NCI-H2081 treated with DMSO at 0.1 percent for 48 hours (cell line): Measurements from ENCODE around the gene MAPK12.

Source experiments
- DNase-seq: peaks from one replicate; lab custom pipeline; 2025; lab: John Stamatoyannopoulos, UW

Gene MAPK12

DNA sequence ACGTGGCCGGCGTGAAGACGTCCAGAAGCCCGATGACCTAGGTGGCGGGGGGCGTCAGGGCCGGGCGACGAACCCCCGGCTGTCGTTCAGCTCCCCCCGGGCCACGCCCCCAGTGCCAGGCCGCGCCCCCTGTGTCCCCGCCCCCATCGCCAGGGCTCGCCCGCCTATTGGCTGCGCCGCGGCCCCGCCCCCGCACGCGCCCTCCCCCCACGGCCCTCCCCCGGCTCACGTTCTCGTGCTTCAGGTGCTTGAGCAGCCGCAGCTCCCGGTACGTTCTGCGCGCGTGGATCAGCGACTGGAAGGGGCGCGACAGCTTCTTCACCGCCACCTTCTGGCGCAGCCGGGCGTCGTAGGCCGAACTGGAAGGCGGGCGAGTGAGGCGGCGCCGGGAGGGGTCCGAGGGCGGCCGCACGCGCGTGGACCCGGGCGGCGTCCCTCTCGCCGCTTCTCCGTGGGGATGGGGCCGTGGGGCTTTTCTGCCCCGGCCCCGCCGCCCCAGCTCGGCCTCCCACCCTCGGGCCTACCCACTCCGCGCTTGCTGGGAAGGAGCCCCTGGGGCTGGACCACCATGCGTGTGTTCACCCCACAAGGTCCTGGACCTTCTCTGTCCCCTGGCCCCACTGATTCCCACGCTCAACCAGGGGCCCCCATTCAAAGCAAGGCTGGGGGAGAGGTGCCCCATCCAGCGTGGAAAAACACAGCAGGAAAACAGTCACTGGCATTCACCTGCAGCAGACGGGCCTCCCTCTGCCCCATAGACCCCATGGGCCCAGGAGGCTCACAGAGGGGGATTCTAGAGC lies 6.3 kb upstream of the MAPK12 start:
- DNase-seq, result no peak

DNA sequence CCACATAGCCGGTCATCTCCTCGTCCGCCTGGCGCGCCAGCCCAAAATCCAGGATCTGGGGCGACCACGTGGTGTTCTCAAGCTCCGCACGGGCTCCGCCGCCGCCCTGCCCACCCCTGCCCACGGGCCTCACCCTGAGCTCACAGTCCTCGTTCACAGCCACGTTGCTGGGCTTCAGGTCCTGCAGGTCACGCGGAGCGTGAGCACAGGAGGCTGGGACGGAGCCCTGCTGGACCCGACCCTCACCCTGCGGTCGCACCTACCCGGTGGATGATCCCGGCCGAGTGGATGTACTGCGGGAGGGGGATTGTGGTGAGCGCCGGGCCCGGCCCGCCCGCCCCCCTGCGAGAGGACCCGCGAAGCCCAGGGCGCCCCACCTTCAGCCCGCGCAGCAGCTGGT lies 5.5 kb upstream of the MAPK12 start:
- DNase-seq, result no peak

DNA sequence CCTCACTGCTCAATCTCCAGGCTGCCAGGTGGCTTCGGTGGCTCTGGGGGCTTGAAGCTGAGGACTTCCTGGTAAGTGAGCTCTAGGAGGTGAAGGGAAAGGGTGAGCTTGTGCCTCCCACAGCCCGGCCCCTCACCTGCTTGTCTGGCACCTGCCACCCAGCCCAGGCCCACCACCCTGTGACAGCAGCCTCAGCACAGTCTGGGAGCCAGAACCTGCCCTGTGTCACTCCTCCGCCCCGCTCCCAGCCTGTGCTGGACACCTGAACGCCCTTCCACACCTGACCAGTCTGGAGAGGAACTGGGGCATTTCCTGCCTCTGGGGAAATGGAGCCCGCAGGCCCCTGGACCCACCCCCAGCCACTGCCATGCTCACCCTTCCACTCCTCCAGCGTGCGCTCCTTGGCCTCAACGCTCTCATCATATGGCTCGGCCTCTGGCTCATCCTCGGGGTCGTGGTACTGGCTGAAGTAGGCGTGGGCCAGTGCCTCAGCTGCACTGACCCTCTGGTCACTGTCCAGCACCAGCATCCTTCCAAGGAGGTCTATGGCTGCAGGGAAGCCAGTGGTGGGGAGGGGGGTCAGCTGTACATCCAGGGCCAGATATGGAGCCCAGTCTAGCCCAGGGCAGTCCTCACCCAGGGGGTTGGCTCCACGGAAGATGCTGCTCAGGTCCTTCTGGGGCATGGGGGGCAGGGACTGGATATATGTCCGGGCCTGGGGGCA lies 3.6 kb upstream of the MAPK12 start:
- no peak for DNase-seq

DNA sequence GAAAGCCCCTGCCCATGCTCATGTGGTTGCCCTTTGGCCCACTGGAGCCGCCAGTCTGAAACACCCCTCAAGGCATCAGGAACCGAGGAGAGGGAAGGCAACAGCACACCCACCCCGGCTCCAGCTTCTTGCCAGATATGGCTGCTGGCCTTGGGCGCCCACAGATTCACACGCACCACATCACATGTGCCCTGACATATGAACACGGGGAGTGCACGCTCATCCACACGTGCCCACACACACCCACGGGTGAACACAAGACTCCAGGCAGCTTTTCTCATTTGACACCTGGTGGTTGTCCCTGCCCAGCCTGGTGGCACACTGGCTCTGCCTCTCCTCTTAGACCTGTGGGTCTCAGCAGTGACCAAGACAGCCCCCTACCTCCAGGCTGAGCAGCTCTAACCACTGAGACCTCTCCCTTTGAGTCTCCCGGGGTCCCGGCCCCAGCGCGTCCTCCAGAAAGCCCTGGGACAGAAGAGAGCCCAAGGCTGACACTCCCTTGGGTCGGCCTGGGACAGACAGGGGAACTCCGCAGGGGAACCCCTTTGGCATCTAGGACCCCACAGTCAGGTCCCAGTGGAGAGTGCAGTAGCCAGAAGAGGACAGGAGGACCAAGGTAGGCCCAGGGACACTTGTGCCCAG lies 2.7 kb upstream of the MAPK12 start:
- no peak for DNase-seq

DNA sequence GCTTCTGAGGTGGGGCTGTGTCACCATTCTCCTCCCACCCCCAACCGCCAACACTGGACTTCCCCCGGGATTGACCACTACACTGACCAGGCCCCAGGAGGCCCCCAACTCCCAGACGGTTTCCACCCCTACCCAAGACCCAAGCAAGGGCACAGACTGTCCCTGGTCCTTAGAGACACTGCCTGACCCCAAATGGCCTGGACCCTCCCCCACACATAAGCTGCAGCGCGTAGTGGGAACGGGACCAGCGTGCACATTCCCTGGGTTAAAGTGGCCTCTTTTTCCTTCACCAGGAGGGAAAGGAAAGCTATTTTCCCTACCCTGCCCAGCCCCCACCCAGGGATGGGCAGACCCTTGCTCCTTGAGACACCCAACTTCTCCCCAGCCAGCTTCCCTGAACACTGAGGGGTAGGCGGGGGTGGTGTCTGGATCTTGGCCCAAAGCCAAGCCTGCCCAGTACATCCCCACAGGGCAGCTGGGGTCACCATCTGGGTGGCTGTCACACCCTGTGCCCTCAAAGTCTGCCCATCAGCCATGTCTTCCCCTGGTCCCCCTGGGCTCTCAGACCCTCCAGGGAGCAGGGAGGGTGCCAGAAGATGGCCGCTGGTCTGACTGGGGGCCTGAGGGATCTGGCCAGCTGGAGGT lies 1.6 kb upstream of the MAPK12 start:
- DNase-seq, result no peak

DNA sequence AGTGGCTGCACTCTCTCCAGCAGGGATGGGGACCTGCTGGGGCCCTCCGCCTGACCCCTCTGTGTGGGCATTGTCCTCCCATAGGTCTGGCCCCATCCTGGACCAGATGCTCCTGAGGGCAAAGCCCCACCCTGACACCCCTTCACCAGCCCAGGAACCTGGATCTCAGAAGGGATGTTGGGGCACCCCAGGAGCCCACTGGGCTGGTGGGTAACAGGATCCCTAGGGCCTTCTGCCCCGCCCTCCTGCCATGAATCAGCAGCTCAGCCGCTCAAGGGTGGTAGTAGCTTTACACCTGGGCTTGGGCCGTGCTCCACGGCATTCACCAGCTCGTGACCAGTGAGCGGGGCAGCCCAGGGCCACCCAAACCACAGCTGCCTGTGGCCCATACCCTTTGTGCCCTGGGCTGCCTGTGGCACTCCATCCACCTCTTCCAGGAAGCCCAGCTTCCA lies 1.0 kb upstream of the MAPK12 start:
- DNase-seq, result no peak

DNA sequence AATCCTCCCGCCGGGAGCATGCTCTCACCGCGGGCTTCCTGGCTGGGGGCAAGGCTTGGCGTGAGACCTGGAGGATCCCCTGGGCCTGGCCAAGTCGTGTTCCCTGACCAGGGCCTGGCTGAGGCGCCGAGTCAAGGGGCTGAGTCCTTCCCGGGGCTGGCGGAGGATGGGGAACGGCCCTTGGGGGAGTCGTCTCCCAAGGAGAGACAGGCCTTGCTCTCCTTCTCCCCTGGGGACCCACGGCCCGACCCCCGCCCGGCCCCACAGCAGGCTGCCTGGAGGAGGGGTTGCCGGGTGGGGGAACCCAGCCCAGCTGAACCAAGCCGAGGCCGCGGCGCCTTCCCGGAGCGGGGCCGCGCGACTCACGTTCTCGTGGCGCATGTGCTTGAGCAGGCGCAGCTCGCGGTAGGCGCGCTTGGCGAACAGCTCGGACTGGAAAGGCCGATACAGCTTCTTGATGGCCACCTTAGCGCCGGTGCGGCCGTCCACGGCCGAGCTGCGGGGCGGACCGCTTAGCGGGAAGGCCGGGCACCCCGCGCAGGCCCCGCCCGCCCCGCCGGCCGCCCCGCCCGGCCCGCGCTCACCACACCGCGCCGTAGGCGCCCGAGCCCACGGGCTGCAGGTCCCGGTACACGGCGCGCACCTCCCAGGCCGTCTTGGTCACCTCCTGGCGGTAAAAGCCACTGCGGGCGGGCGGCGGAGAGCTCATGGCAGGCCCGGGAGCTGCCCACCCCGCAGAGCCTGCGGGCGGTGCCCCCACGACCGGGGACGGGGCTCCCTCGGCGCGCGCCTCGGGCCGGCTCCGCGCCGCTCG lies 475 bp downstream of the MAPK12 start:
- DNase-seq, result no peak

DNA sequence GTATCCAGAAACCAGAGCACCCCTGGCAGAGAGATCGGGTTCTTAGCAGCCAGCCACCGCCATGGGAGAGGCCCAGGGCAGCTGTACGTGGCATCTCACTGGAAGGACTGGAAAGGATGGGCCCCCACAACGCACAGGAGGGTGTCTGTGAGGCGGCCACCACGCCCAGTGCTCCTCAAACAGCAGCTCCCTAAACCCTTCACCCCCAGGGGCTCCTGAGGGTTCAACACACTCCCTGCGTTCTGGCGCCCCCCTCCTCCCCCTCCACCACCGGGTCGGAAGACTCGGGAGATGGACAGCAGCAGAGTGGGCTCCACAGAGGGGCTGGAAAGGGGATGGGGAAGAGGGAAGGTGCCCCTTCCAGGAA lies 1.1 kb downstream of the MAPK12 start:
- no peak for DNase-seq

DNA sequence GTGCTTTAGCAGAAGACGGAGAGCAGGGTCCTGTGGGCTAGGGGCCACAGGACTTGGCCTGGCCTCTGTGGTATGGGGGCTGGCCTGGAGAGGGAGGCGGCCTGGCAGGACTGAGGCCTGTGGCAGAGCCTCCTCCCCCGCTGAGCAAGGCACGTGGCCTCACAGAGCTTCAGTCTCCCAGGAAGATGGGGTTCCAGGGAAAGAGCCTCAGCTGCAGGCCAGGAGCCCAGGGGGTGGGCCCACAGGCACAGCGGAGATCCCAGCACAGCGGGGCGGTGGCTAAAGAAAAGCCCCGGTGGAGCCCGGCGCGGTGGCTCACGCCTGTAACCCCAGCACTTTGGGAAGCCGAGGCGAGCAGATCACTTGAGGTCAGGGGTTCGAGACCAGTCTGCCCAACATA lies 2.2 kb downstream of the MAPK12 start:
- DNase-seq, result no peak

DNA sequence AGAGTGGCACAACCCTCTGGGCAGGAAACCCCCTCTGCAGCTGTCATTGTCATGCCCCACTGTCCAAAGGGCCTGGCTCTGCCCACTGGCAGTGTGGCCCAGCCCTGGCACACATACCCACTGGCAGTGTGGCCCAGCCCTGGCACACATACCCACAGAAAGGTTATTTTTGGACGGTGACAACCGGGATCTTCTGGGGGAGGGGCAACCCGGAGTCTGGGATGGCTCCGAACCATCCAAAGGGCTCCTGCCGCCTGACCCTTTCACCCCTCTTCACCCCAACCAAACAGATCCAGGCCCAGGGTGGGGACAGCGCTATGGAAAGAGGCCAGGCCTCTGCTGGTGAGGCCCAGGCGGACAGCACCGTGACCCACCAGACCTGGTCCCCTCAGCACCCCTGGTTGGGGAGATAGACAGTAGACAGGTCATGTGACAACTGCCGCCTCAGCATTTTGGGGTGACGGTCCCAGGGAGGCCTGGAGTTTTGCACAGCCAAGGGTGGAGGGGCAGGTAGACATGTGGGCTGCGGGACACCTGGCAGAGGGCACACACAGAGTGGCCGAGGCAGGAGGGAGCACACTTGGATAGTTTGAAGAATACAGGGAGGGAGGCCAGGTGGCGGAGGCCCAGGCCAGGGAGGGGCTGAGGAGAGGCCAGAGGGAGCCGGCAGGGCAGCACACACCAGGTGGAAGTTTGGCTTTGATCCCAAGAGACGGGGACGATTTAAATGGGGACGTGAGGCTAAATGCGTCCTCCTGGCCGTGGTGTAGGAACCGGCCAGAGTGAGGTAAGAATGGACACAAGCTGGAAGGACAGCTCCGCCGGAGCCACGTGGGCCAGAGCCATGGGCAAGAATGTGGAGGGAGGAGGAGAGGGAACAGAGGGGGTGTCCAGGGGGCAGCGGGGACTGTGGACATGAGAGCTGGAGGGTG lies 2.9 kb downstream of the MAPK12 start:
- DNase-seq, result no peak

DNA sequence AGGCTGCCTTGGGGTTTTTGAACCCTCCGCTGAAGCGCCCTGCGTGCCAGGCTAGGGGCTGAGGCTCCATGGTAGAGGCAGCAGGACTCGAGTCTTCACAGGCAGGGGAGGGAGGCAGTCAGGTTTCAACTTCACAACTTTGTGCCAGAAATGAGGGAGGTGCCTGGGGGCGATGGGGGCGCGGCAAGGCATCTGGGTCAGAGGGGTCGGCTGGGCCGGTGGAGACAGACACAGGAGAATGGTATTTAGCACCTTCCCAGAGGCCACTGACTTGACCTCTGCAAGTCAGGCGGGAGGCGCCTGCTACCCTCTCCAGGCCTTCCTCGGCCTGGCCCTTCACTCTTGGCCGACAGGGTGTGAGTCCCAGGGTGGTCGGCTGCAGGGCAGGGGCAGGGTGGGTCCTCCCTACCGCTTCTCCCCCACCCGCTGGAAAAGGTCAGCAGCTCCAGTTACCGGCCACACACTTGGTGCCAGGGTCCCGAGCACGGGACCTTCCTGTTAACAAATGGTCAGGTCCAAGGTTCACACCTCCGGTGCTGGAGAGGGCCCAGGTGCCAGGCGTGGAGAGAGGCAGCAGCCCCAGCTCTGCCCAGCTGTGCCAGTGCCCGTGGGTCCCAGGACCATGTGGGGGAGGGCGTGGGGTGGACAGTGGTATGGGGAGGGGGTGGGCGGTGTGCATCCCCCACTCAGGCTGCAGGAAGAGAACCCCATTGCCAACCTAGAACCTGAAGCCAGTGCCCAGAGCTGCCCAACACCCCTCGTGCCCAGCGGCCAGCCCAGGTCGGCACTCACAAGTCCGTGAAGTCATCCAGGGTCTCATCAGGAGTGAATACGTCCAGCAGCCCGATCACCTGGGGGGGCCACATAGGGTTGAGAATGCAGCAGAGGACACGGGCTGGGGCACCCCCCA lies 3.8 kb downstream of the MAPK12 start:
- DNase-seq, result no peak

DNA sequence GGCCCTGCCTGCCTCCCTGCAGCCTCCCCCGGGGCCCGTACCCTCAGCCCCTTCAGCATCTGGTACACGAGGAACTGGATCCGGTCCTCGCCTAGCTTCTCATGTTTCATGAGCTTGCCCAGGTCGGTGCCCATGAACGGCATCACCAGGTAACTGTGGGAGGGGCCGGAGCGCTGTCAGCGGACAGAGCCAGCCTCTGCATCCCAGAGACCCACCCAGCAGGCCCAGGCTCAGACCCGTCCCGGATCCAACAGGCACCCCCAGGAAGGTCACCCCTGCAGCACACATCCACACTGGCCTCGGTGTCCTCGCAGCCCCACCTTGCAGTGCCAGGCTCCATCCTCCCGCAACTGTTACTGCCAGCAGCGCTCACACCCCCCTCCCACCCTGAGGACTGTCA lies 4.4 kb downstream of the MAPK12 start:
- no peak for DNase-seq

DNA sequence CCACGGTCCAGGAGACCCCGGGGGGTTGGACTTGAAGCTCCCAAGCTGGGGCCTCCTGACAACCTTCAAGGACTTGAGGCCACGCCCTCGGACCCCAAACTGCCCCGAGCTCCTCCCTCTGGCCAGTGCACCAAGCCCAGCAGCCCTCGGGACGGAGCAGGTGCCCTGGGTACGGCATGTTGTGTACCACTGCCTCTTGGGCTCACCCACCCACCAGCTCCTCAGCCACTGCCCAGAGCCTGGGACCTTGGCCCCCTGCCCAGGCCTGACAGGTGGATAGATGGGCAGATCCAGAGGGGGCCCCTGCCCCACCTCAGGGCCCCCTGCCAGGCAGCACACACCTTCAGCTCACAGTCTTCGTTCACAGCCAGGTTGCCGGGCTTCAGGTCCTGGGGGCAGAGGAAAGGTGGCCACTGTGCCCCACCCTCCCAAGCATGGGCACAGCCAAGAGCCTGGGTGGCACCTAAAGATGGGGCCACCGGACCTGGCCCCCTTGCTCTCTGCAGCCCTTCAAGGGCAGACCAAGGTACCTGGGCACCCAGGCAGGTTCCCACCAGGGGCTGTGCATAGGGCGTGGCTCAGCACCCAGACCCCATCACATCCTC lies 5.1 kb downstream of the MAPK12 start:
- DNase-seq, result no peak

DNA sequence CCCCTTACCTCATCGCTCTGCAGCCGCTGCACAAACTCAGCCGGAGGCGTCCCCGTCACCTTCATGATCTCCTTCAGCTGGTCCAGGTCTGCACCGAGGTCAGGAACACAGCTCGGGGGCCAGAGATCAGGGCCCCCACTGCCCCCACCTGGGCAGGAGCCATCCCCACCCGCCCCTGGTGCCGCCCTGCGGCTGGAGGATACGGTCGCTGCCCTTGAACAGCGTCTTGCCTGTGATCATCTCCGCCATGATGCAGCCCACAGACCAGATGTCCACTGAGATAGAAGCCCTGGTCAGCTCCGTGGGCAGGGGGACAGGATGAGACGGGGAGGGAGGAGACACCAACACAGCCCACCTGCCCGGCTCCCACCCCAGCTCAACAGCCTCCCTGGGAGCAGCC lies 5.9 kb downstream of the MAPK12 start:
- DNase-seq, result no peak

DNA sequence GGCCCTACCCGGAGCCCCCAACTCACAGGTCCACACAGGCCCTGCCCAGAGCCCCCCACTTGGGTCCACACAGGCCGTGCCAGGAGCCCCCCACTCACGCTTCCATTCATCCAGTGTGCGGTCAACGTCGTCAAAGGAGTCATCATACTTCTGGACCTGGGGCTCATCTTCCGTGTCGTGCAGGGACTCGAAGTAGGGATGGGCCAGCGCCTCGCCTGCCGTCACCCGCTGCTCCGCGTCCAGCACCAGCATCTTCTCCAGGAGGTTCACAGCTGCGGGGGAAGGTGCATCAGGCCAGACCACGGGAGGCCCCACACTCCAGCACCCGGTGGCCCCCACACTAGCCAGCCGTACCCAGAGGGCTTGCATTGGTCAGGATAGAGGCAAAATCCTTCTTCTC lies 6.4 kb downstream of the MAPK12 start:
- no peak for DNase-seq

DNA sequence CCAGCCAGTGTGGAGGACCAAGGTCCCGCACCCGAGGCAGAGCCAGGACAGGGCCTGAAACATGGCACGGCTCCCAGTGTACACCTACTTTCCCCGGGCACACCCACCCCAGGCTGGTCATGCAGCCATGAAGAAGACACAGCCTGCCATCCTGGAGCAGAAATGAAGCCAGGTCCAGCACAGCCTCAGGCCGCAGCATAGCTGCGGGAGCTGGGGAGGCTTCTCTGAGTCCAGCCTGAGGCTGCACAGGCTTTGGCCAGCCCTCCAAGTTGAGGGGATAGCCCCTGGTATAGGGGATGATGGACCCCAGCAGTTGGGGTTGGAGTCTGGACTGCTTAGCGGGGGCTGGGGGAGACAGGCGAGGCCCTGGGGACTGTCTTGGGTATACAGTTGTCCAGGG lies 7.5 kb downstream of the MAPK12 start:
- no peak for DNase-seq

DNA sequence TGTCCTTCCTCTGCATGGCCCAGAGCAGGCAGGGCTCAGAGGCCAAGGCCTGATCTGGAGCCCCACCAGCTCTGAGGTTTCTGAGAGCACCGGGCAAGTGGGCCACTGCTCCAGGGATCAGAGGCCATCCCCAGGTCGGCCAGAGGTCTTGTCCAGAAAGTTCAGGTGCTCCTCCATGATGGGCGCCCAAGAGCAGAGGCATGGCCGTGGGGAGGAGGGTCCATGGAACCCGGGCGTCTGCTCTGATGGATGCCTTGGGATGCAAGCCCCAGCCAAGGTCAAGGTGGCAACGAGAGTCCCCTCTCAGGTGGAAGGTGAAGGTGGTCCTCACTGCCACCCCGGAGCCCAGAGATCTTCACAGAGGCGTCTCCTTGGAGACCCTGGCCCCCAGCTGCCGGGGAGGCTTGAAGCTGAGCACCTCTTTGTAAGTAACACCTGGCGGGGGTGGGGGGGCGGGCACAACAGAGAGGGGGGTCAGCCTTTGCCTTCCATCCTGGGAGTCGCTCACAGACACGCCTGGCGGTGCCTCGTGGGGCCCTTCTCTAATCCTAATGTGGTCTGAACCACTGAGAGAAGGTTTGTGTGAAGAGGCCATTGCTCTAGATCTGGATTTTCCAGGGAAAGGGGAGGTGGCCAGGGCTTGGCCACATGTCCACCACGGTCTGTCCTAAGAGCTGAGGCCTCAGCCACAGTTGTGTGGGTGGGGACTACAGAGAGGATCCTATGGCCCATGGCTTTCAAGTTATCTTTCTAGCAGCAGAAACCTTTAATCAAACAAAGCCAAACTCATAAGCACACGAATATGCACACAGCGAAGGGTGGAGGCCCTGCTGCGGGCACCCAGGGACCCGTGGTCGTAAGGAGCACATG lies 8.2 kb downstream of the MAPK12 start:
- DNase-seq, result no peak
